GM18861 (cell line): ENCODE data around the gene TDP1.

ENCODE experiments used
- ATAC-seq: cut with Tn5 transposase; IDR thresholded peaks from one replicate; pipeline ENCODE4 v1.9.1; 2021; ENCODE audit not compliant: unreplicated experiment

Gene TDP1

DNA sequence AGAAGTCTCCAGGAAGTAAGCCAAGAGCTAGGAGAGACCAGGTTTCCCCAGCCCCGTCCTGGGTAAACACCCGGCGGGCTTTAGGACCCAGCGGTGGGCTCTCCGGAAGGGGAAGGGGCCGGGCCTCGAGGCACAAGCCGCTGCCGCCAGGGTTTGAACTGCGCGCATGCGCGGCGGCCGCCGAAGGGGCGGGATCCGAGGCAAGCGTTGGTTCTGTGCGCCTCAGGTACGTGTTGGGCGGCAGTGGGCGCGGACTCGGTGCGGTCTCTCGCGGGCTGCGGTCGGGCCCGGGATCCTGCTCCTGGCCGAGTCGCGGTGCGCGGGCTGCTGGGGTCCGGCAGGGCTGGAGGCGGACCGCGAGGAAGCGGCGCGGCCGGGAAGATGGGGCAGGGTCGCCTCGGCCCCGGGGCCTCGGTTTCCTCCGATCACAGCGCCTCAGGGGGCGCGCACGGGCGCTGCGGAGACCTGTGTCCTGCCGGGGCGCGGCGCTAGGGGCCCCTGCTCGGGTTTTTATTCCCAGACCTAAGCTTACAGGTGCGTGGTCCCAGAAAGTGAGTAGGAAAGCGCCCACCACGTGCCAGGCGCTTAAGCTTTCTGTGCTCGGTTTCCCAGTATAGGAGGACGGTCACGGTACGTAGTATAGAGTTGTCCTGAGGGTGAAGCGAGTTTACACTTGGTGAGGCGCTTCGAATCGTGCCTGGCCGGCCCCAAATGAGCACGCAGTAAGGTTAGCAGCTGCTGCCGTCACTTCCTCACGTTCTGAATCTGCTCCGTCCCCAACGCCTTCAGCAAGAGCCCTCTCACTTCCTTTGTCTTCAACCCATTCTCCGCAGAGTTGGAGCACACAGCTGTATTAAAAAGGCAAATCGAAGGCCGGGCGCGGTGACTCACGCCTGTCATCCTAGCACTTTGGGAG is at the start of gene TDP1:
TDP1 (plus strand) TSS at position 183 of the 916 bp plus-strand sequence. CDS start 7,188 bp downstream, outside the sequence.
- peak; percentile 52 for ATAC-seq

DNA sequence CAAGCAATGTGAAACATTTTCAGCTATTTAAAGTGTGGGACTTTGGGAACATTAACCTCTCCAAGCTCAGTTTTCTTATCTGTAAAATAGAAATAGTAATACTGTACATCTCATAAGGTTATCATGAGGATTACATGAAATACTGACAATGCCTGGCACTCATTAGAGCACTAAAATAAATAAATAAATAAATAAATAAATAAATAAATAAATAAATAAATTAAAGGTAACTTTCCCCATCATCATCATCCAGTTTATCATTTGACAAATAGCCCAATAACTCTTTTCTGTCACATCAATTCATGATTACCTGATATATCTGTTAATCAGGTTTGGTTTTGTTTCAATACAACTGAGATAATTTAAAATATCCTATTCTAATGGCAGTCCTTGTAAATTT is 49.7 kb upstream of the TDP1 start:
- ATAC-seq: no peak

GRCh38 chr14:89907655-89908054 is 48.1 kb upstream of the TDP1 start:
- no peak for ATAC-seq

DNA sequence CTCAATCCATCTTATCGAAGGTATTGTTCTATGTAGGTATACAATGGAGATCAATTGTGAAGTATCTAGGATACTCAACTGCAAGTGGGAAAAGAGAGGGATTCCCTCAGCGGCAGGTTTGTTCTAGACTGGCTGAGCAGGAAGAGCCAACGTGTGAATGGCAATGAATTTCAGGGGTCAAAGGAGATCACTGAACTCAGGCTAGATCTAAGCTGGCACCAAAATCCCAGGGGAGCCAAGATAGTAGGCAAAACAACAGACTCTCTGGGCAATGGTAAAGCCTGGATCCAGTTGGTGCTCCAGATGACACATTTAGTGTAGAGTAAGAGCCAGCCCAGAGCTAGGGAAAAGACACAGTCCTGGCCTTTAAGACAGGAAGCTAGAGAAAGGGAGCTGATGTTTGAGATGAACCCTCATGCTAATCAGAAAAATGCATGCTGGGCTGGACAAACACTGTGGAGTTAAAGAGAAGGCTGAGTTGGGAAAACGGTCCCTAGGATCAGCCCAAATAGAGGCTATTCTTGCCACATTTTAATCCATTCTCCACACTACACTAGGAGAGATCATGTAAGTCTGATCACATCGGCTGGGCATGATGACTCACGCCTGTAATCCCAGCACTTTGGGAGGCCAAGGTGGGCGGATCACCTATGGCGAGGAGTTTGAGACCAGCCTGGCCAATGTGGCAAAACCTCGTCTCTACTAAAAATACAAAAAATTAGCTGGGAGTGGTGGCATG is 46.8 kb upstream of the TDP1 start:
- ATAC-seq: no peak

- no peak for ATAC-seq
Observed at GRCh38 chr14:89909586-89909985, 46.1 kb upstream of the TDP1 start.

- no peak for ATAC-seq
Observed at GRCh38 chr14:89910691-89911009, 45.1 kb upstream of the TDP1 start.

GRCh38 chr14:89911010-89911919 is 44.5 kb upstream of the TDP1 start:
- no peak for ATAC-seq

GRCh38 chr14:89912221-89912620 is 43.5 kb upstream of the TDP1 start:
- no peak for ATAC-seq

DNA sequence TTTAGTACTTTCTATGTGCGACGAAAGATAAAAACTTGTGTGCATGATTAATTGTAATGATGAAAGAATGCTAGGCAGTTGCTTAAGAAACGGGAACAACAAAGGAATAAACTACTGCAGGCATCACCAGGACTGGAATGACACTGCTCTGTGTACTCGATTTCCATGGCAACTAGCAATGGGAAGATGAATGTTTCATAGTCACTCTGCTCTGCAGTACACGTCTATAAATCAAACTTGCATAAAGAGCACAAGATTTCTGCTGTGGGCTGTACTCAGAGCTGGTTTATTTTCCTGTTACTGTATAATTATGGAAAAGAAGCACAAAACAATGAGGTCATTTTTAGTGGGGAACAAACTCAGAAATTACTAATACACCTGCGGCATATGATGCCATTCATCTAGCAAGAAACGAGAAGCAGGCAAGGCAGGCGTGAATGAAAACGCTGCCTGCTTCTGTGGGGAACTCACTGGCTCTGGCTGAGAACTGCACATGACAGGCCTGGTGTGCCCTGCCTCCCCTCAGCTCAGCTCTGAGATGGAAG is 43.0 kb upstream of the TDP1 start:
- ATAC-seq: no peak

GRCh38 chr14:89915114-89915878 is 40.4 kb upstream of the TDP1 start:
- ATAC-seq: no peak

GRCh38 chr14:89918721-89919120 is 37.0 kb upstream of the TDP1 start:
- ATAC-seq: no peak

DNA sequence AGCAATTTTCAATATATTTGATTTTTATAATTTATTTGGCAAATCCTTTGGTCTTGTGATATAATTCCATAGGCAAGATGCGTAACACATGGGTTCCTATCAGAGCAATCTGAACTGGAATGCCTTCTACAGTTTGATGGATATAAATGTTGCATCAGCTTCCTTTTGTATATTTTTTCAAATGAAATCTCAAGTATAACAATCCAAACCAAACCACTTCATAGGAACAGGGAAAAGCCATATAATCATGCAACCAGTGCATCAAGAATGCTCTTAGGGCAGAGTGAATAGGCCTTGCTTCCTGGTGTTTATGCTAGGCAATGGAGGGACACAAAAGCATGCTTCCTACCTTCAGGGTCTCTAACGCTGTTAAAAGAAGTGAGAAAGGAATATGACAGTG is 35.7 kb upstream of the TDP1 start:
- ATAC-seq: no peak

- ATAC-seq: no peak
Observed at GRCh38 chr14:89921346-89921745, 34.4 kb upstream of the TDP1 start.

DNA sequence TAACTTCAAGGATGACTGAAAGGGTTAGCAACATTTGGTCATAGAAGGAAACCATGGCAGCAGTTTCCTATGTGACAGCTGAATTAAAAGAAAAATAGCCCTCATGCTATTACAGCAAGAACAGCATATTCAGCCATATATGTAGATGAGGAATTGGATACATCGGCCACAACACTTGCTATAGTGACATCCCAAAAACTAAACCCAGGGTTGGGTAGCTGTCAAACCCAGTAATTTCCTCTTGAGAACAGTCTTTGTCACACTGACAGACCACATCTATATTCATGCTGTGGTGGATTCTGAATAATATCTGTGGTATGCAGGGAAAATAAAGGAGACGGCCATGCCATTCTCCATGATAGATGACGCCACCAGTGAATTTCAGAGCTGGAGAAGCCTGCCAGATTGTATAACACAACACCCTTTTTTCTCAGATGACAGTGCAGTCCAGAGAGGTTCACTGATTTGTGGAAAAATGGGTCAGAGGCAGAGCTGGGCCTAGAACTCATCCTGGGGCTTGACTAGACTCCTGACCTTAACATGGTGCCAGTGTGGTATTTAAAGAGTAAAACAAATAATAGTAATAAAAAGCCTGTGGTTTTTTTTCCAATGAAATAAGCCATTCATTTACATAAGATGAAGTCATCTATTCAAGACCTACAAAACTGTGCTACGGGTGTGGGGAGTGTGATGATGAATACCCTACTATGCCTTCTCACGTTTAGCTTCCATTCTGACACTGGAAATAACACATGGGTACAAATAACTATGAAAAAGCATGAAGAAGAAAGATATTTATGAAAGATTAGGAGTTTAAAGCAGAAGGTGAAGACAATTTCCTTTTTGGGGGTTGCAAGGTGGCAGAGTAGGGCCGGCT is 33.5 kb upstream of the TDP1 start:
- no peak for ATAC-seq

- ATAC-seq: no peak
Observed at GRCh38 chr14:89924268-89924667, 31.5 kb upstream of the TDP1 start.

DNA sequence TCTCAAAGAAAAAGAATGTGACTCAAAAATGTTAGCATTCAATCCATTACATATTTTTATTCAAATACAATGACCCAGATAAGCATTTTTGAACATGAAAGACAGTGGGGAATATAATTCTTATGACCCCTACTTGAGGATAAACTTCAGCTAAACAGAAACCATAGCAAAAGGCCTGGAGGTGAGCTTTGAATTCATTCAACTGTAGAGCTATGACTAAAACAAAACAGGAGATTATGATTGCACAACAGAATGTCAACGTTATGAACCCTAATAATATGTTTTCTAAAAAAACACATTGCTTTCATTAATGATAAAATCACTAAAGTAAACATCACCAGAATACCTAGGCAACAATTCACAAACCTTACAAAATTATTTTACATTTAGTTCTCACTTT is 29.0 kb upstream of the TDP1 start:
- ATAC-seq: no peak

DNA sequence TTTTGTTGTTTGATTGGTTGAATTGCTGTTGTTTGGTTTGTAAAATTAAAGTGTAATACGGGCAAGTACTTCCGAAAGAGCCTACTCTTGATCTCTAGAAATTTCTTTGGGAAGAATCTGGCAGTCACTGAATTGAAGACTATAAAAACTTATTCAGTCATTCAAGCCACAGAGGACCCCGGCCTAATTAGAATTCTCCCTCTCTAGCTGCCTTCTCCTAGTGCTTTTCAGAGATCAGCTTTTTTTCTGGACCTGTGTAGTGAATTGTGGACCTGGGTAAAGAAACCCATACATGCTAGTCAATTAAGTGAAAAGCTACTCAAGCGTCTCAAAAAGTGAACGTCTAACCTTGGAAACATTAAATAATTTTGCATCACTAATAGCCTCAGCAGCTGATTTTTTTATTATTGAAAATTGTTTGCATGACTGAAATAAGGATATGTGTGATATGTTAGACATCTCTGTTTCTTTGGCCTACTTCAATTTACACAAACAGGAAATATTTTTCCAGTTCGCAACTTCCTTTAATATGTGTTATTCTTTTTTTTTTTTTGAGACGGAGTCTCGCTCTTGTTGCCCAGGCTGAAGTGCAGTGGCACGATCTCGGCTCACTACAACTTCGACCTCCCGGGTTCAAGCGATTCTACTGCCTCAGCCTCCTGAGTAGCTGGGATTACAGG is 28.4 kb upstream of the TDP1 start:
- ATAC-seq: no peak

DNA sequence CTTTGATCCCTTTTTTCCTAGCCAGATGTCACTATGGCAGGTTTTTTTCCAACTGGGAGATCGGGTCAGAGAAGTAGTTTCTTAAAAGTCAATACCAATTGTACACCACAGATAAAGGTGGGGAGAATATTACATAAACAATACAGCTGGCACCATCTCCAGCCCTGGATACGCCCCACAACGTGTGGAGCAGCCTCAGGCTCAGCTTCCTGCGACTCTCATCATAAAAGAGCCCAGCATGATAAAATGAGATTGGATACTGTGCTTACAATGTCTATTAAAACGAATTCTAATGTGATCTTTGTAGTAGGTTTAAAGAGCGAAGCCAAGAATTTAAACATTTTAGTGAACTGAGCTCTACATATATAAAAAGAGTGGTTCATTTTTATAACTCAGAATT is 22.7 kb upstream of the TDP1 start:
- ATAC-seq: no peak
